HT-29 (cell line): ENCODE measurements around the gene CCDC89. TPM values are rescaled to one million over a fixed set of nuclear protein-coding genes. Genes with fewer than 3 reads are reported as not detected.
A peak's percentile ranks its signal among the peaks of the same experiment; 100 is the strongest.

Source experiments
- DNase-seq: peaks from one replicate; pipeline ENCODE4 v3.0.0-alpha.2; 2015; ENCODE audit warnings: low spot score
- total RNA-seq: library from RNA; depleted of rRNA; stranded (reverse); fragments of >200 nt; shearing (Covaris generic); gene quantifications from 2 replicates; pipeline ENCODE4 v1.2.3, GENCODE V29; 2014; rRNA removed

CCDC89 gene
- total RNA-seq, result 0.13 TPM in 1 of 2 replicates, not detected in the other

DNA sequence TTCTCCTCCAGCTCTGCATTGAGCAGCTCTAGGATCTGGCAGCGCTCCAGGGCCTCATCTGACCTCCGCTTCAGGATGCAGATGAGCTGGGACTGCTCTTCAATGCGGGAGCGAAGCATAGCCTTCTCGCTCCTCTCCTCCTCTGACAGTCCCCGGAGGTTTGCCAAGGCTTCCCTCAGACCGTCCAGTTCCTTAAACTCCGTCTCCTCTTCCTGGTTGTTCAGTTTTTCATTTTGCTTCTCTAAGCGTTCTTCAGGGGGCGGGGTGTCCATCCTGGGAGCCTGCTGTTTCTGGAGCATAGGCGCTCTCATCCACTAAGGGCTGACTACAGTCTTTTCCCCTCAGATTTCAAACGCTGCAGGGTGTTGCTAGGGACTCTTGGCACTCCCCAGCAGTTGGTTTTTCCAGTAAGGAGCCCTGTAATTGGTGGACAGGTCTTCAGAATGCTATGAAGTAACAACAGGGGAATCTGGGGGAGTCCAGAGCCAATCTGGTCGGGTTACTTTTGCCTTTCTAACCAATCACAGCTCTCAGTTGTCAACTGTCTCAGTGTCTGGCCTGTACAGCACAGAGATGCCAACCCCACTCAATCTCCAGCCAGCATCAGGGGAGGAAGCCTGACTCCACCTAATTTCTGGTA, at the start of gene CCDC89:
Gene CCDC89 (minus strand): TSS at position 376 of the 640 bp plus-strand sequence. CDS start 65 bp downstream, at position 311.
- DNase-seq, result no peak

DNA sequence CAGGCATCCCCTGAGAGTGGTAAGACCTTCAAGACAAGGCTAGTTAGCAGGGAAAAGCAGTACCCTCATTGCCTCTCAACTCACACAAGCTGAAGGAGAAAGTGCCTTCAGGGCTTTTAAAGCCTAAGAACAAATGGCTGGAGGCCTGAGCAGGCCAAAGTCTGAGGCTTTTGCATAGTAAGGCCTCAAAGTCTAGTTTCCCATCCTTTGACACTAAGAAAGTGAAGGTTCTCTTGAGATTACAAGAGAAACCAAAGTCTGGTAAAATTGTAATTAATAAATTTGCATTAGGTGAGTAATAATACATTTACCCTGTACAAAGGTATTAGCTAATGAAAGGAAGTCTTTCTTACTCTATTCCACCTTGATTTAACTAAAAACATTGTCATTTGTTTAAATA, 47.0 kb upstream of the CCDC89 start:
- DNase-seq, result no peak

DNA sequence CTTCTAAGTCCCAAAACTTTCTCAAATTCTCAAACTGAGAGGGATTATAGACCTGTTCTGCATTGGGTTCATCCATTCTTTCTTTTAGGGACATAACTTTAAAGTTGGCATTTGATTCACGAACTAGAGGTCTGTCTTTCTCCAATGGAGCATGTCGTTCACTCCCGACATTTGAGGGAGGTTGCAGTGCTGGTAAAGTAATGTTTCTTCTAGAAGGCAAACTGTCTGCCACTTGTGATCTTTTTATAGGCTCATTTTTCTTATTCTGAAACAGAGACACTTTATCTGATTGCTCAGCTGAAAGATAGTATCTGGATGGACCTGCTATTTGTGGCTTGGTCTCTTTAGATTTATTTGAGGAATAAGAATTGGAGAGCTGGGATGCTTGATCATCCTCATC, 40.4 kb upstream of the CCDC89 start:
- DNase-seq, result peak; percentile 25

DNA sequence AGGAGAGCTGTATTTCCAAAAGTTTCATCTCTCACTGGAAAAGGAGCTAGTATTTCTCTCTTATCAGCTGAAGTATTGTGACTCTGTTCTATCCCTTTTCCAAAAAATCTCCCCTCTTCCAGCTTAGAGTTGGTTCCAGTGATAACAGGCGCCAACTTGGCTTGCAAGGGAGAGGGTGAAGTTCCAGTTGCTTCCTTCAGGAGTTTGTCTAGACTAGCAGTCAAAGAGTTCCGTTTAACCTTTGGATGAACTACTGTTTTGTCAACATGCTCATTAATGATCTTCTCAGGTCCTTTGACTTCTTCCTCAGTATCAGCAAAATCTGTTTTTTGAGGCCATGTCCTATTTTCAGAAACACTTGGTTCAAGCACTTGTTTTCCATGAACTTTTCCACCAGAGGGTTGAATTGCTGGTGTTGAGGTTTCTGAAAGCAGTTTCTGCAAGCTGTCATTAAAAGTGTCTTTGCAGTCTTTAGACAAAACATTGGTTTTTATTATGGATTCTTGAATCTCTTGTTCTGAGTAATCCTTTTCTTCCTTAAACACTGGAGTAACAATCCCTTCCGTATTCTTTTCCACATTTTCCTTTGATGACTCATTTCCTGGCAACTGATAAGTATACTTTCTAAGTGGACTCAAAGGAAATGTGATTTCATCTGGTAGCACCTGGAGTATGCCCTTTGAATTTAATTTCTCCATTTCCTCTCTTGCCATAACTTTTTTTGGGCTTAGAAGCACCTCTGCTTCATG, 39.7 kb upstream of the CCDC89 start:
- peak; percentile 82 for DNase-seq

DNA sequence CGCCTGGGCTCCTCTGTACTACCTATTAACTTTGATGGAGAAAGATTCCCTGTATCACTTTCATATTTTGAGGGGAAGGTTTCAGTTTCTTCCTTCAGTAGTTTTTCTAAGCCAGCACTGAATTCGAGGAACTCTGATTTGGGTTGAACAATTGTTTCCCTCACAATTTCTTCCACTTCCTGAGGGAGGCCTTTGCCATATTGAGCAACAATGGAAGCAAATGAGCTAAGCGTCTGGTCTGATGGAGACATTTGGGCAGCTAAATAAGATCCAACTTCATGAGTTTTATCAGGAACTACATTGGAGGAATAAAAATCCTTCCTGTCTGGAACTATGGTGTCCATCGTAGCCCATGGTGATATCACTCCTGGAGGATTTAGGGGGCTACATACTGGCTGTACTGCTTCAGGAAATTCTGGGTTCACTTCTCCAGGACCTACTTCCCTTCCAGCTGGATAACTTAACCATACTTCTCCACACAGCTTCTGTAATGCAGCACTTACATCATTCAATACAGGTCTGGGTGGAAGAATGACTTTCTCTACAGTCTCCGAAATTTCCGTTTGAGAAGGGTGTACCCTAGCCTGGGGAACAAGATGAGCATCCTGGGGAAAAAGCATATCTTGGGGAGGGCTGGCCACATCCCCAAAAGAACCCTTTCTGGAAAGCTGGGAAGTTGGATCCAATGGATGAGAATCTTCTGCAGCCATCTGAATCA, 38.9 kb upstream of the CCDC89 start:
- no peak for DNase-seq

DNA sequence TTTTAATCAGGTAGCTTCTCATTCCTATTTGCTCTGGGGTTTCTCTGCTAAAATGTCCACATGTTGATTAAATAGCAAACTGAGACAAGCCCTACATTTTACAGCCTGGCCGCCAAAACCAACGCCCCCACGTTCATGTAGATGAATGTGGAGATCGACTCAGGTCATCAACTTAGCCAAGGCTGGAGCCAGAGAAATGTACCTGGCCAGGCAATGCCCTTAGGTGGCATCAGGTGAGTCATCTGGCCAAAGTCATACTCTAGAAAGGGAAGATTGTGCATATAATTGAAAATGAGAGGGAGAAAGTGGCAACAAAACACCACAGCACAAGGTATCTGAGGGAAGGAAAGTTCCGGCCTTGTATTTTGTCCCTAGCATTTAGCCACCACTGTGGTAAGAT, 37.1 kb upstream of the CCDC89 start:
- DNase-seq, result no peak

DNA sequence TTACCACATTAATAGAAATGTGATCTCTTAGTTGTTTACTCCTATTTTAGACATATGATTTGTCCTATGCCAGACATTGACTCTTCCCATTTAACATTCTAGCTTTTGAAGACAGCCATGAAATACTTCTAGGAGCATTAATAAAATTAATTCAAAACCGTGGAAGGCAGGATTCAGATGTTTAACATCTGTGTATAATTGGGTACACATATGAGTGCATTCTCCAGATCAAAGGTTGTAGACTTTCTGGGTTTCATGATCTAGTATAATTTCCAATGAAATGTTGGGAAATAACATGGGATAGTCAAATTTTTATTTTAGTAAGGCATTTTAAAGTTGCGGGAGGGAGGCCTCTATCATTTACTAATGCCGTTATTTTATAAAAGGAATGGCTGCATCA, 35.2 kb upstream of the CCDC89 start:
- DNase-seq, result no peak

DNA sequence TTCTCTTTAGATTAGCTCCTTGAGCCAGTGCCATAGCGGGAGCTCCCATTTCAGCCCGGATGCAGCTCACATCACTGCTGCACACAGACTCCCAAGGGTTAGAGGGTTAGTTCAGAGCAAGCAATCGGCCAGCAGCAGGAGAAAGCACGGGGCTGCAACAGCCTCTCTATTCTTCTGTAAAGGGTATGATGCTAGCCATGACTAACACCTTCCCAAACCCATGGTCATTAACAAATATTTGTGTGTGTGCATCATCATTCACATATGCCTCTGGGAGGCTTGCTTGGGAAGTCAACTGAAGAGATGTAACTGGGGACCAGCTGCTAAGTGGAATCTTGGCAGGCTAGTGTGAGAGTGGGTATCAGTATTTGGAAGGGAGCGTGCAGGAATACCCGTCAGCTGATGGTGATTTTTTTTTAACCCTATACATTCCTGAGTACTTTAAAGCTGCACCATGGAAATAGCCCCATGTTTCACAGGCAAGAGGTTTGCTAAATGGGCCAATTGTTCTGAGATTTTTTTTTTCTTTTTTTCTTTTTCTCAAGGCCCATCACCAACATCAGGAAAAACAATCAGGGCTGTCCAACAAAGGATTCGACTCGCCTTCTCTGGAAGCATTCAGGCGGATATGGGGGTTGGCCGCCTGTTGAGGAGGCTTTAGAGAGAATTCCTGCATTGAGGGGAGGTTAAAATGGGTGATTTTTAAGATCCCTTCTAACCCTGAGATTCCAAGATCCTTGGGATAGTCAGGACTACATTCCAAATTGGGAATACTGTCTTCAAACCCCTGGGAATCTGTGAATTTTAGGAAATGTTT, 33.2 kb upstream of the CCDC89 start:
- no peak for DNase-seq

DNA sequence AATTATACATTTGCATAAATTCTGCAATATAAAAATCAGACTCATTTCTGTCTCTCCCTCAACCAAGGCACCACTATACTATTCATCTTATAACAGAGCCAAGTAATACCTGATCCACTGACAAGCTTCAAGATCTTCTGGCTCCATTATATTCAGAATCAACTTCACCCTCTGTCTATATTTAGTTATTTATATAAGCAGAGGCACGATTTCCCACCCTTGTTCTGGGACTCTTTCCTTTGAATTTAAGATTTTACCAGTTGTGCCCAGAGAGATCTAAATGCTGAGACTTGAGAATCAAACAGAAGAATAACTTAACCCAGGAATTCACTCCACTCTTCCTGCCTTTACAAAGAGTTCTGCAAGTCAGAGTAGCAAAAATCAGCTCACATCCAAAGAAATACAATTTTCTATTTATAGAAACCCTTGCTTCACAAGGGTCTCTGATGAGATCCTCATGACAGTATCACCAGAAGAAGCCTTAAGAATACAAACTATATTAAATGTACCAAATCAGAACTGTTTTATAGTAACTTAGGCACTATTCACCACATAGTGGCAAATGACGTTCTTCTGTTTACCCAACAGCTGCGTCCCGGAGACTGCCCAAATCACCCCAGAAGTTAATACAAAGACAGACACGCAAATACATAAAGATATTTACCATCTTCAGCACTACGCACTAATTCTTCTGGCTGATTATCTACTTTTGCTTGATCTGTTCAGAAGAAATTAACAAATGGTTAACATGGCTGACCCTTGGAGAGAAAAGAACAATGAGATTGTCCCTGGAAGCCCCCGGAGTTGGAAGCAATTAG, 32.3 kb upstream of the CCDC89 start:
- DNase-seq, result no peak

DNA sequence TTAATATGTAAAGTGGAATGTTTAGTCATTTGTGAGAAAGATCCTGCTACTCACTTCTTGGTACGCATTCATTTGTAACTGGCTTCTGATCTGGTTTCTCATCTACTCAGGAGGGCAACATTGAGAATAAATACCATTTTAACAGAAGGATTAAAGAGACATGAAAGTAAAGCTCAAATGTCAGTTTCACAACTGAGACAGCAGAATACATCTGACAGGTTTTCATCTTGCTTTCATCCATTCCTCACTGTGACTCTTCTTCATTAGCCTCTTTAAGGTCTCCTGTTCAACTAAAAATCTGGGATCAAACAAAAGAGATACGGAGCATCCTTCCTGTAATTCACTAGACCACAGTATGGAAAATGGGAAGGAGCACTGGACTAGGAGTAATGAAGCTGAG, 31.4 kb upstream of the CCDC89 start:
- no peak for DNase-seq

DNA sequence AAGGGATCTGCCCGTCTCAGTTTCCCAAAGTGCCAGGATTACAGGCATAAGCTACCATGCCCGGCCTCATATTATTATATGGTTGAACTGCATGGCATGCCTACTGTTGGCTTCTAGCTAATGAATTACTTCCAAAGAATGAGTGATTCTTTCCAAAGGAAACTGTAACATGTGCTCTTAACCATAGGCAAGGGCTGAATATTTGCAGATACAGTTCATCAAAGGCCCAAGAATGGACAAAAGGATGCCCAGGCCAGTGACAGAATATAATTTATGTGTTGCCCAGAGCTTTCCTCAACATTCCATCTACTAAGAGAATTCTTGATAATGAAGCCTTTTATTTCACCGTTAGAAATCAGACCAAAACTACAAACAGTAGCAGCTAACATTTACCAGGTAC, 27.0 kb upstream of the CCDC89 start:
- DNase-seq, result no peak

DNA sequence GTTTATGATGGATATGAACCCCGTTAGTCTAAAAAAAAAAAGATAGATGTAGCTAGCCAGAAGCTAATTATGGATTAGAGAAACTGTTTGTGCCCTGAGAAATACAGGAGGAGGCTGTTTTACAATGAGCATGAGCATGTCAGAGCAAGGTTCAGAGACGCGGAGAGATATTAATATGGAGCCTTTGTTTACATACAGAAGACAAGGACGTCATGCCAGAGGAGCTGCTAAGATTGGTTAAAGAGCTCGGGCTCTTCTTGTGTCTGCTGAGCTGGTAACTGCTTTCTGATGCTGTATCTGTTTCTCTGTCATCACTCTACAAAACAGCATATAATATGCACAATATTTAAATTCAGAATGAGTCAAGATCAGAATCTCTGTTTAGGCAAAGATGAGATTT, 24.9 kb upstream of the CCDC89 start:
- no peak for DNase-seq

DNA sequence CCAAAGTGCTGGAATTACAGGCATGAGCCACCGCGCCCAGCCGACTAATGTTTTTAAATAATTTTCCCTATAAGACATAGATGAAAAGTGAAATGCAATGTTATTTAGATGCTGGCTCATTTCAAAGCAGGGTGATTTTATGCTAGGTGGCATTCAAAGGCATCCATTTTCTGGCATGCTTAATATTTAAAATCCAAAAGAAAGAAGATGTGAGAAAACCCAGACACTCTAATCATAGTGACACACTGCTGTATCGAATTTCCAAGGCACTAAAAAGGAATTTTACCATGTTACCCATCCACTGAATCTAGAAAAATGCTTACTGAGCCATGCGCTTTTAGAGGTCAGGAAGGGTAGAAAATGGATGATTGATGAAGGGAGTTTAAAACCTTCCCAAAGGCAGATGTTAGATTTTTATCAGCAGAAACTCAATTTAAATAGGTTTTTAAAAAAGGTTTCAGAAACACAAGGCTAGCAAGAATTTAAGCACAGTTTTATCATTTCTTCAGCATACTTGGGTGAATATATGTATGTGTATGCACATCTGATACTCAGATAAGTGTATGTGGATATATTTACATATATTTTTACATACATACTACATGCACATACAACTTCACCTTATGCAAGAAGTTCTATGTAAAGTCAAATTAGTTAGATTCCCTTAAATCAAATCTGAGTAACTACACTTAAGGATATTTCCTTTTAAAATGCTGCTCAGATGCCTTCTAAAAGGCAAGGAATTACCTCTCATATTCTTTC, 24.1 kb upstream of the CCDC89 start:
- no peak for DNase-seq

DNA sequence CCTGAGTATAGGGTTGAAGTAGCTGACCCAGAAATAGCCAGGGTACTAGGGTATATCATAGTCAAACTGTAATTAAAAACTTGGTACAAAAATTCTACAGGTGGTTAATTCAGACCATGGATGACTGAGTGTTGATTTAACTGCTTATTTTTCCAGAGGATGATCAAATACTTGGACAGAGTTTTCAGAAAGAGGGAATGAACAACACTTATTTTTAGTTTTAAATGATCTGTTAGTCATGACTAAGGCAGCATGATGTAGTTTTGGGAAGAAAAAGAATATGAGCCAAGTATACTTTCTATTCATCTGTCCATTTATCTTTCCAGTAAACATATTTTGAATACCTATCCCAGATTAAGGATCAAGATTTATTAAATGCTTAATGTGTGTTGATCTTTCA, 19.8 kb upstream of the CCDC89 start:
- no peak for DNase-seq

DNA sequence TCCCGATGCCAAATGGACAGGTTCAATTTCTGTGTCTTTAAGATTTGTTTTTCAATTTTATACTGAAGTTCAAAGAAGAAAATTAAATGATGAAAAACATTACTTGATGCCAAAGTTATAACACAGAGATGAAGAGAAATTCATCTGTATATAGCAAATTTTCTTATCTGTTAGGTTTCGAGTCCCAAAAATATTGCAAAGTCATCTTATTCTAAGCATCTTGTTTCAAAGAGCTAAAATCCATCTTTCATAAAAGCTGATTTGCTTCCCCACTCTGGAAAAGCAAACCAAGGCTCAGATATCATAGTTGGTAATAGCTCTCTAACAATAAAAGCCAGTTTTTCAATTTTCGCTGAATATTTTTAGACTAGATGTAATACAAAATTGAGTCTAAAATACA, 19.0 kb upstream of the CCDC89 start:
- no peak for DNase-seq

DNA sequence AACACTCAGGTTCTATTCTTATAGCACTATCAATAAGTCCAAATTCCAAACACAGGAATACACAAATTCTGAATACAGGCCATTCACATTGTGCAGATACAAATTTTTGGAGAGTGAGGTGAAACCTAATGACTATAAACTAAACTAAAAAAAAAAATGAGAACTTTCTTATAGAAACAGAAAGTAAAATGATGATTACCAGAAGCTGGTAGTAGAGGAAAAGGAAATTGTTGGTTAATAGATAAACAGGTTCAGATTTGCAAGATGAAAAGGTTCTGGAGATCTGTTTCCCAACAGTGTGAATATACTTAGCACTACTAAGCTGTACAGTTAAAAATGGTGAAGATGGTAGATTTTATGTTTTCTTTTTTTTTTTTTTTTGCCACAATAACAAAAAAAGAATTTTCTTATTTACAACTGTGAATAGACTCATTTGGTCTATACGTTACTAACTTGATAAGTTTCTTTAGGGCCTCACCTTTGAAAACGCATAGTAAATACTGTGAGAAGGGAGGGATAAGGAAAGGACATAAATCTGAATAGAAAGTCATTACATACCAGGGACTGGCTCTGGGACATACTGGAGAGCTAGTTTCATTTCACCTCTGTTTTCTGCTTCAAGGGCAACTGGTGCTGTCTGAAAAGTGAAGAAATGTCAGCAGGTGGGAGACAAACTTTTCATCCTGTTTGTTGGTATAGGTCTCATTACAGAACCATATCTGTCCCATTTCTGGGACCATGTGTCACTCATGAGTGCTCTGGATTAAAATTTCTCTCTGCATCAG, 14.2 kb upstream of the CCDC89 start:
- no peak for DNase-seq

DNA sequence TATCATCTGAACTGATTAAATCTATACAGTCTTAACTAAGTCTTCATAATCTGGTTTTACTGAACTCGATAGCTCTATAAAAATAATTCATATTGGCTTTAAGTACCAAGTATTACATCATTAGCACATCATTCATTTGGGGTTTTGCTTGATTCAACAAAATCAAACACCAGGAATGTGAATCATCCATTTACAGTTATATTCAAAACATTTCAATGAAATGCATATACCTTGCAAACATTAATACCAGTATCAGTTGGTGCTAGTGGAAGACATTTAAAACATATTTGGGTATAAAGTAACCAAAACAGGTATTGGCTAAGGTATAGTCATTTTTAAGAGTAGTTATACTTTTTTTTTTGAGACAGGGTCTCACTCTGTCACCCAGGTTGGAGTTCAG, 12.2 kb upstream of the CCDC89 start:
- no peak for DNase-seq

DNA sequence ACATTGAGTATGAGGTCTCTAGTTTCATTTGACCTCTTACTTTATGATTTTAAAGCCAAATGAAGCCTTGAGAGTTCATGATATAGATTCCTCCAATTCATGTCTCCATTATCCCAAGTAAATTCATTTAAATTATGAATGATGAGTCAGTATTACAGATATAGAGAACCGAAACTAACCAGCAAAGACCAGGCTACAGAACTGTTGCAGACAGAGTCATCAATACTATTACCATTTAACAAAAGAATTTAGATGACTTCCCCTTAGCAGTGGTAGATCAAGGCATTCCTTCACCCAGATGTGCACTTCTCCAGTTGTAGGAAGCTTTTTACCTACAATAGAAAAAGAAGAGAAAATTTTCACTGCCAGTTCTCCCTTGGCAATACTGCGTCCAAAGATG, 11.8 kb upstream of the CCDC89 start:
- DNase-seq, result no peak

DNA sequence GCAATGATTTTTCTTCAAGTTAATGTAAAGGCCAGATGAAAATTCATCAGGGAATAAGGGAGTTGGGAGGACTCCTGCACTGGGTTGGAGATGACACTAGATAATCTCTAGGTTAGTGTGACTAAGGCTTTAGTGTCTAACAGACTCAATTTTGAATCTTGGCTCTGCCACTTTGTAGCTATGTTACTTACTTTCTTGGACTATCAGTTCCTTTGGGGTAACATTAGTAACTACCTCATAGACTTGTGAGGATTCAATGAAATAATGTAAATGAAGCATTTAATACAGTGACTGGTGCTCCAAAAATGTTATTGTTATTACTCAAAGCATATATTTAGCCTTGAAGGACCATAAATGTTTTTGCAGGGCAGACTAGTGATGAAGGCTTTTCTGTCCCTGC, 9.6 kb upstream of the CCDC89 start:
- no peak for DNase-seq
